HG03060 (cell line): ENCODE measurements around the gene CADPS2.
"Not testable (repeated sequence)": the region's sequence is repeated elsewhere in the genome, so short reads cannot be mapped to it uniquely, and the experiment has no call there.

Experiments used
- ATAC-seq: cut with Tn5 transposase; IDR thresholded peaks from one replicate; pipeline ENCODE4 v1.9.1; 2021; ENCODE audit warnings: low read depth, moderate number of reproducible peaks; ENCODE audit not compliant: unreplicated experiment

The CADPS2 gene

DNA sequence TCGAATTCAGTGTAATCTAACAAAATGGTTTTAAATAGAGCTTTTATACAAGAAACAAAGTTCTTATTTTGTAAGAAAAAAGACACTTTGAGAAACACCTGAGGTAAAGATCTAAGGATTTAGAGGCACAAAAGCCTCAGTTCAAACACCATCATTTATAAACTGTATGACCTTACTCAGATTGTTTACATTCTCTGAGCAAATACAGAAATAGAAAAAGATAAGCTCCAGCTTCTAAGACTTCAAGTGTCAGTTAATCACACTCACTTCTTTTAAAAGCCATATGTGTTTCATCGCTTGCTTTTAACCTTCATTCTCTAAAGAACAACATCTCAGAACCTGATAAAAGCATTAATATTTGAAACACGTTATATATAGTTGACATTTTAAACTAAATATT is 27.9 kb downstream of the CADPS2 start:
- no peak for ATAC-seq

DNA sequence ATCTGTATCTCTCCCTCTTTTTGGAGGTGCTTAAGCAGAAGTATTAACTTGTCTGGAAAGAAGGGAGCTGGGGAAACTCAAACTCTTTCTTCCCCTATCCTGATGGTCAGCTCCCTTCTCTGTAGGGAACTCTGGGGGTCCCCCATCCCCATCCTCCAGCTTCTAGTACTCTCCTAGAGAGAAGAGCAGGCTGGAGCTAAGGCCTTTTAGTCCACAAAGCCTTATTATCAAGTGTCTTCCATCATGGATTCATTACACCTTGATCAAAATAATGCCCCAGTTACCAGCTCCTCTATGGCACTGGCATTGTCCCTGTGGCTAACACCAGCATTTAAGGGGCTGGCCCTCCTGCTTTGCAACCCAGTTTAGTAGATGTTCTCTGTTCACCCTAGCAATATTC is 35.7 kb downstream of the CADPS2 start:
- ATAC-seq: no peak

DNA sequence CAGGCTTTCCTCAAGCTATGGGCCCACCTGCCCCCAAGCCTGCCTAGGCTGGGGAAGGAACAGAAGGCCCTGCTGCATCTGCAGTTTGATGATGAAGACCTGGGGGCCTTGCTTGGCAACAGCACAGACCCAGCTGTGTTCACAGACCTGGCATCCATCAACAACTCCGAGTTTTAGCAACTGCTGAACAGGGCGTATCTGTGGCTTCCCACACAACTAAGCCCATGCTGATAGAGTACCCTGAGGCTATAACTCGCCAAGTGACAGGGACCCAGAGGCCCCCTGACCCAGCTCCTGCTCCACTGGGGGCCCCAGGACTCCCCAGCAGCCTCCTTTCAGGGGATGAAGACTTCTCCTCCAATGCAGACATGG is 36.3 kb downstream of the CADPS2 start:
- ATAC-seq: no peak

DNA sequence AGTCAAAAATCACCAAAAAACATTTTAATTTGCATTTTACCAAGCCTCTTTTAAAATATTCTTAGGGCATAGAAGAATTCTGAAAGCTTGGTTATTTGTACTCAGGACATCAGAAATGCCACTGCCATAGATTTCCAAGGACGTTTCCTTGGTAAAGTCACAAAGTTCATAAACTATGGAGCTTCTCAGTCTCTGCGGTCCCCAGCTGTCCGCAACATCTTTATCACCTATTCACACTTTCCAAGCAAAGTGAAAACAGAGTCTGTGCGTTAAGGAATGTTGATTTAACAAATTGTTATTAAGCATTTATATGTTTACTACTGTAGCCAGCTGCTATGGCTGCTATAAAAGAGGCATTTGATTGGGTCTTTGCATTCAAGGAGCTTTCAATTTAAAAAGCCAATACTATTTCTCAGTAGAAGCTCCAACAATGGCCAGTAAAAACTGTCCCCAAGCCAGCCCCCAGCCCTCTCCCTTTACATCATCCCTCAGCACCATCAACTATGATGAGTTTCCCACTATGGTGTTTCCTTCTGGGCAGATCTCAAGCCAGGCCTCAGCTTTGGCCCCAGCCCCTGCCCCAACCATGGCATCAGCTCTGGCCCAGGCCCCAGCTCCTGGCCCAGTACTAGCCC is 36.8 kb downstream of the CADPS2 start:
- no peak for ATAC-seq

DNA sequence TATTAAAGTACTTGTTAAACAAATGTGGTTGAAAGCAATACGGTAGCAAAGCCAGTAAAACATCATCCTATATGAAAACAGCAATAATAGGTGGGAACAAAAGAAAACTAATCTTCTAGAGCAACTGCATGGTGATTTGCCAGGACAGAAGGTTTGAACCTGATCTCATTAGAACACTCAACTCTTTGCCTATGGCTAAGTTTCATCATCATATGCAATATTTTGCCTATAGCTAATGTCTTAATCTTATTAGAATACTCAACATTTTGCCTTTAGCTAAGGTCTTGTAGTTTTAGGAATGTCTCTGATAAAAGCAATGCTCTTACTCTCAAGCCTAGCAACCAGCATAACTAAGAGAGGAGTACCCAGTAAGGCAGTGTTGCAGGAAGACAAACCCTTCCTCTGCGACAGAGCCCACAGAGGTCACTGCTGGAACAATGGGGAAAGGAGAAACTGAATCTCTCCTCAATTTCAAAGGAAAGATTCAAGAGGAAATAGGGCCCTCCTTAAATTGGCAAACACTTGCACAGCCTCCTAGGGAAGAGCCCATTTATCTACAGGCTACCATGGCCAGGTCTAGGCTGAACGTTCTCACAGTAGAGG is 38.3 kb downstream of the CADPS2 start:
- ATAC-seq: no peak

DNA sequence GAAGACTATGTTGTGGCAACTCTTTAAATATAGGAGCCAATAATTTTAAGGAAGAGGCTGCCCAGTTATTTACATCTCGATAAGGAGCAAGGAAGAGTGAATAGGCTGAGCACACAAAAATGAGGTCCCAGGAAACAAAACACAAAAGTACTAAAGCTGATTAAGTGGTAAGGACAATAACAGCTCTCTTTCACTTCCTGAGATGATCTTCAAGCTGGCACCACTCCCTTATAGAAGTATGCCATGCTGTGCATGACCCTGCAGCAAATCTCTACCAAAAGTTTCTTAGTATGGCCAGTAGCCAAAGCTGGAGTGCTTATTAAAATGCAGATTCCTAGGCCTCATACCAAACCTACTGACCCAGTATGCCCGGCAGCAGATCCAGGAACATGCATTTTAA is 39.7 kb downstream of the CADPS2 start:
- ATAC-seq: no peak

DNA sequence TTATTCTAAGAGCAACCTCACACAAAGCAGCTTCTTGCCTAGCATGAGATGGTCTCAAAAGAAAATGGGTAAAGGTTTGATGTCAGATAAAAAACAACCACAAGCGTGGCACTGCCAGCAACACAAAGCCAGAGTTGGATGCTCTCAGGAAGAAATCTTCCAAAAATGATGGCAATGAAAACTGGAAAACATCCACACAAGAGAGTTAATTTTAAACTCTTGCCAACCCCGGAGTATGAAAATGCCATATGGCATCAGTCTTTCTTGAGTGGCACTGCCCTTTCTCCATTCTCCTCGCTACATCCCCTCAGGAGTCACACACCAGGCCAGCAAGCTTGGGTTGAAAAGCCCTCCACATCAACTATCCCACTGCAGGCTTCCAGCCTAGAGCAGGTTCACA is 41.0 kb downstream of the CADPS2 start:
- ATAC-seq: no peak

DNA sequence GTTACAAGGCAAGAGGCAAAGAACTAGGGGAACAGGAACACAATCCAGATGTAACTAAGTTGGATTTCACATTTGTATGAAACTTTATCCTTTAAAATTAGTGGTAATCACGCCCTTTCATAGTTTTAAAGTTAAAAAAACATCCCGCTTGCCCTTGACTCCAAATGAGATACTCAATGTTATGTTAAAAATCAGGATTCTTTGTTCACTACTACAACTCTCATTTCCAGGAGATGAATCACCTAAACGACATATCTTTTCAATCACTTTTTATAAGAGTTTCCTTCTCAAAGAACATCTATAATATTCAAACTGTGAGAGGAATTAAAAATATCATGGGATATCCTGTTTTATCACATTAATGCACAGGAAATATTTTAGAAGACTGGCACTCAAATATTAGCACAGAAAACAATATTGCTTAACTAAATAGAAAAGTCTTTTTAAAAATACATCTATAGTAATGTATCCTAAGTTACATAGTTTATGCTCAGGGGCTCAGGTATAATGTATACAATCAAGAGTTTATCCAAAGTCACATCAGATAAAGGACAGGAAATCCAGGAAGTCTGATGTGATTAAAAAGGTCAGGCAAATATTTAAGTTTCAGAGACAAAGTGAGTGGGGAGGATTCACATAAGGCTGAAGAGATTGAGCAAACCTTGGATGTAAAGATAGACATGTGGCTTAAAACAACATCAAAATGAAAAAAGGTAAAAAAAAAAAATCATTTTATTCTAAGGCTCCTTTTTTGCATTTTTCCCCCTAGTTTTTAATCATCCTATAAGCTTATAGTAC is 41.9 kb downstream of the CADPS2 start:
- no peak for ATAC-seq

DNA sequence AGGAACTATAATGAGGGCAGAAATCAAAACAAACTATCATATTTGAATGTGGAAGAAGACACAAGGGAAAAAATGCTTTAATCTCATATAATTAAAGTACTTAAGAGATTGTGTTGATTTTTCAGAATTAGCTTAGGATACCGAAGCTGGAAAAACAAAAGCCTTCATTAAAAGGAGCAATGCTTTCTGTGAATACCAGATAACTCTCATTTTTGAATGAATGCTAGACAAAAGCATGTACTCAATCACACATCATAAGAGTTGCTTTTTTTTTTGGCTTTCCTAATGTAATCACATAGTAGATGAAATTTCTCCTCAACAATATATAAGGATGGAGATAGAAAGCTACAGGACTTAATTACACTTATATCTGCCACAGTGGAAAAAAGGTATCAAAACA is 43.3 kb downstream of the CADPS2 start:
- ATAC-seq: no peak

DNA sequence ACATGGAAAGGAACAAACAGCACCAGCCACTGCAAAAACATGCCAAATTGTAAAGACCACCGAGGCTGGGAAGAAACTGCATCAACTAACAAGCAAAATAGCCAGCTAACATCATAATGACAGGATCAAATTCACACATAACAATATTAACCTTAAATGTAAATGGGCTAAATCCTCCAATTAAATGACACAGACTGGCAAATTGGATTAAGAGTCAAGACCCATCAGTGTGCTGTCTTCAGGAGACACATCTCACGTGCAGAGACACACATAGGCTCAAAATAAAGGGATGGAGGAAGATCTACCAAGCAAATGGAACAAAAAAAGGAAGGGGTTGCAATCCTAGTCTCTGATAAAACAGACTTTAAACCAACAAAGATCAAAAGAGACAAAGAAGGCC is 50.0 kb downstream of the CADPS2 start:
- ATAC-seq: not testable (repeated sequence)

DNA sequence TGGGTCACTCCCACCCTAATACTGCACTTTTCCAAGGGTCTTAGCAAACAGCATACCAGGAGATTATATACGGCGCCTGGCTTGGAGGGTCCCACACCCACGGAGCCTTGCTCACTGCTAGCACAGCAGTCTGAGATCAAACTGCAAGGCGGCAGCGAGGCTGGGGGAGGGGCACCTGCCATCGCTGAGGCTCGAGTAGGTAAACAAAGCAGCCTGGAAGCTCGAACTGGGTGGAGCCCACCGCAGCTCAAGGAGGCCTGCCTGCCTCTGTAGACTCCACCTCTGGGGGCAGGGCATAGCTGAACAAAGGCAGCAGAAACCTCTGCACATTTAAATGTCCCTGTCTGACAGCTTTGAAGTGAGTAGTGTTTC is 51.7 kb downstream of the CADPS2 start:
- ATAC-seq: not testable (repeated sequence)

DNA sequence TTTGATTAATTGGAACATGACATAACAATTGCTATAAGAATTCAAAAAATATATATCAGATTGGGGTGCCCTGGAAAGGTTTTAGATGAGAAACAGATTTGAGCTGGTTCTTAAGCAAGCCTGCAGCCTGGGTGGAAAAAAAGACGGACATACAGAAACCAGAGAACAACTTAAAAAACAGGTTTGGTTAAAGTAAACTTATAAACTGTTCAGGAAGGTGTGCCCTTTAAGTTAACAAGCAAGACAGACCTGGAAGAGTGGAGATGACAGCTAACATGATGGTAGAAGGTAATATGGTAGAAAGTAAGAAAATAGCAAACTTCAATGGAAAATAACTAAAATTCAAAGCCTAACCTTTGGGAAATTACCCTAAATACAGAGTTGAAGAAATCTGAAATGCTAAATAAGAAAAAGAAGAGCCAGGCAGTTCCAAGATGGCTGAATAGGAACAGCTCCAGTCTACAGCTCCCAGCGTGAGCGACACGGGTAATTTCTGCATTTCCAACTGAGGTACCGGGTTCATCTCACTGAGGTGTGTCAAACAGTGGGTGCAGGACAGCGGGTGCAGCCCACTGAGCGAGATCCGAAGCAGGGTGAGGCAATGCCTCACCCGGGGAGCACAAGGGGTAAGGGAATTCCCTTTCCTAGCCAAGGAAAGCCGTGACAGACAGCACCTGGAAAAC is 52.2 kb downstream of the CADPS2 start:
- ATAC-seq: no peak

DNA sequence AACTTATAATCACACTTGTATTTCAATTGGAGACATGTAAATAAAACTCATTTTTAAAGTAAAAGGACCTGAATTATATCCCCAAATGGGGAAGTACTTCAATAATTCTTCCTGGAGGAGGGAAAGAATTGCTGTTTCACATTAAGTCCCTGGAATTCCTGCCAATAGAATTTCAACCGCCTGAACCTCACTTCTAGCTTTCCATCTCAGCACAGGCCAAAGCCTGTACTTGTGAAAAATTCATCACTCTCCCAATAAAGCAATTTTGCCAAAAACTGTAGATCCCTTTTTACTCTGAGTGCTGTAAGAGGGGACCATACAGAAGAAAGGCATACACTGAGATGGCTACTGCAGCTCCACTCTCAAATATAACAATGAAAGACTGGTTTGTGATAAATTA is 54.8 kb downstream of the CADPS2 start:
- ATAC-seq: no peak

DNA sequence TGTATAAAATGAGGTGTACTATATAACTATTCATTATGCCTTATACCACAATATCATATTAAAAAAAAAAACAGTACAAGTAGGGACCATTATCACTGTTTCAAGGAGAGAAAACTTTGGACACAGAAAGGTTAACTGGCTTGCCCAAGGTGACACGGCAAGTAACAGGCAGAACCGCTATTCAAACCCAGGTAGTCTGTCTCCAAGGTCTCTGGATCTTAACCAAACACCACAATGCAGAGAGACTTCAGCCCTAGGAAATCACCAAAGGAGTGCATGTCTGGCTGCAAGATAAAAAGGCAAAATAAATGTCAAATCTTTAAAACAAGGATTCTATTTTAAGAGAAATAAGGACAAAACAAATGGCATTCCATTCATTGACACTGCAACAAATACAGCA is 56.3 kb downstream of the CADPS2 start:
- no peak for ATAC-seq

DNA sequence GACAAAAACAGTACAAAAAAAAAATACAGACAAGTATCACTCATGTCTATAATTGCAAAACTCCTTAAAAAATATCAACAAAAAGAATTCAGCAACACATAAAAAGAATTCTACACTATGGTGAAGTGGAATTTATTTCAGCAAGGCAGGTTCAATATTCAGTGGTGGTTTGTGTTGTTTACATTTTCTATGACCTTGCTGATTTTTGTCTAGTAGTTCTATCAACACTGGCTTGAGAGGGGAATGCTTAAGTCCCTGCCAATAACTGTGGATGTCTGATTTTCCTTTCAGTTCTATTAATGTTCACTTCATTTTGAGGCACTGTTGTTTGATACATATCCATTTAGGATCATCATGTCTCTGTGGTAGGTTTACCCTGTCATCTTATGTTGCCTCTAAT is 58.5 kb downstream of the CADPS2 start:
- no peak for ATAC-seq

DNA sequence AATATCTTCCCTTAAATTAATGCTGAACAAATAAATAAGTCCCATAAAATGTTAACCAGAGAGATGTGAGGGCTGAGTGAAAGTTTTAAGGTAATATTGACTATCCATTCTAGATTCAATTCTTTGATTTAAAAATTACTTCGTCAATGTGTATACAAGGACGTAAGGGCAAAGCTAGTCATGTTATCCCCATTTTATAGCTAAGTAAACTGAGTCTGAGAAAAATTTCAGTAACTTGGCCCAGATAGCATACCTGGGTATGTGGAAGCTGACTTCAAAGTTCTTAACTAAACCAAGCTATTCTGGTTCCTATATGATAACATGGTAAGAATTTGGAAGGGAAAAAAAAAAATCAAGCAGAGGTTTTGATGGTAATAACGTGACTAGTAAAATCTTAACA is 72.4 kb downstream of the CADPS2 start:
- ATAC-seq: no peak

DNA sequence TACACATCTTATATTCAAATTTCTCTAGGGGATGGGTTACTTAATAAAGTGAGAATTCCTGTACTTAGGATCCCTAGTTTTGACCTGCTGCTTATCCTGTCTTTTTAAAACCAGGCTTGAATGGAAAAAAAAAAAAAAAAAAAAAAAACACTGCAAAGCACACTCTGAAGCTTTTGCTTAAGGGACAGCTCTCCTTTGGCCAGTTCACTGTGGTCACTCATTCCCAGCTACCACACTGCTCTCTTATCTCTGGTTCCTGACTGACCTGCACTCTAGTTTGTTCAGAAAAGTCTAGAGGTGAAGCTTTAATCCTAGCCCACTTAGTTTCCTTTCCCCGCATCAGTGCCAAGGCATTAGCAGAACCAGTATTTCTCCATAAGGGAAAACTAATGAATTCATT is 82.4 kb downstream of the CADPS2 start:
- ATAC-seq: no peak

DNA sequence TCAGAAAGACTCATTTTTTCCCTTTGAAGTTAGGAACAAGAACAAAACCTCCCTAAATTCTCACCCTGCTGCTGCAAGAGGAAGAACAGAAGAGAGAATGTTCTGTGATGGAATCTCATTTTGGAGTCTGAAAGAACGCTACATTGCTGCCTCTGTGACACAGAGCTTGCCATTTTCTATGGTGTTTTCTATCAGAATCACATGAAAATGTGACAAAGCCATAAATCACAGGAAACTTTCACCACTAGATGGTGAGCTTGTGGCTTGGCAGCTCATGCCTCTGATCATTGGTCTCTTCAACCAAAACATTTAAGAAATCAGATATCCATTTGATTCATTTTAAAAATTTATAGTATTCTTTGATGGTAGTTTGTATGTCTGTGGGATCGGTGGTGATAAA is 82.9 kb downstream of the CADPS2 start:
- ATAC-seq: no peak

DNA sequence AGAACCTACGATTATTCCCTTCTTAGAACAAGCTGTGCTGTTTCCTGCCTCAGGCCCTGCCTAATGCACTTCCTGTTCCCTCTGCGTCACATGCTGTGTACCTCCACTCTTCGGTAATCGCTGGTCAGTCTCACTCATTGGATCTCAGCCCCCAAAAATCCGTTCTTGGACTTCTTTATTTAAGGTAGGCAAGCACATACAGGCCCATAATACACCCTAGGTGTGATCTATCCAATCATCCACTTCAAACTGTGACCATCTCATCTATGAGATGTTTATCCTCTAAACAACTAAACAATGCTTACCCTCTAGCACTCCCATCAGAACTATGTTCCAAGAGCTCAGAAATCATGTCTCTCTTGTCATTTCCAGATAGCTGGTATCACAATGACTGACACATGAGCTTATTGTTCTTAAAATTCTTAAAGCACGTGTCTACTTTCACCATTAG is 83.9 kb downstream of the CADPS2 start:
- ATAC-seq: no peak

DNA sequence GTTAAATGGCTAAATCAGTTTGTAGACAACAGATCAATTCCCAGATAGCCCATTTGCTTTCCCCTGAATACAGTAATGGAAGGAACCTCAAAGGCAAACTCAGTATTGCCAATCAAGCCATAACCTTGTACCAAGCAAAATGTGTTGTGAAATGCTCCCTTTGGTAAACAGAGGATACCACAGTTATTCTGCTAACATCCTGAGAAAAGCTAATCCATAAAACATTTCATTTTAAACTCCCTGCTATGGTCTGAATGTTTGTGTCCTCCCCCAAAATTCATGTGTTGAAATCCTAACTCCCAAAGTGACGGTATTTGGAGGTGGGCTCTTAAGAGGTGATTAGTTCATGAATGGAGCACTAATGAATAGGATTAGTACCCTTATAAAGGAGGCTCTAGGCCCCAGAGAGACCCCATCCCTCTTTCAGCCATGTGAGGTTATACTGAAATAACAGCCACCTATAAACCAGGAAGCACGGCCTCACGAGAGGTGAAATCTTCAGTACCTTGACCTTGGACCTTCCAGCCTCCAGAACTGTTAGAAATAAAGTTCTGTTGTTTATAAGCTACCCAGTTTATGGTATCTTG is 94.2 kb downstream of the CADPS2 start:
- ATAC-seq: no peak

DNA sequence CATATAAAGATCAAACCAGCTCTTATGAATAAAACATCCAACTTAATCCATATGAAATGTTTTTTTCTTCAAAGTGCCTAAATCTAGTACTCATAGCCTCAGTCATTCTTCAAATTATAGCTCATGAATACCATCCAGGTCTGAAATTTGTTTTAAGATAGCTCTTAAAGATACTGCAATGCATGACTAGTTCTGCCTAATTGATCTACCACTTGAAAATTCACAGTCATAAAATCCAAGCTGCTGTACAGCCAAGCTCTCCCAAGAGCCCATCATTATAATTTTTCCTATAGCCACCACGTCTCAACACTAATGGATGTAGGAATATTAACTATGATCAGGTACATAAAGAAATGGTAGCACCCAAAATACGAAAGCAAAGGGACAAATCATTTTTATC is 95.7 kb downstream of the CADPS2 start:
- no peak for ATAC-seq
